HG03432 (cell line): ENCODE data around the gene ECT2.
"Not testable (repeated sequence)": the region's sequence is repeated elsewhere in the genome, so short reads cannot be mapped to it uniquely, and the experiment has no call there.

Experiments used
- ATAC-seq: cut with Tn5 transposase; IDR thresholded peaks from one replicate; pipeline ENCODE4 v1.9.1; 2021; ENCODE audit warnings: mild to moderate bottlenecking, moderate library complexity; ENCODE audit not compliant: unreplicated experiment

ECT2 gene

GRCh38 chr3:172856795-172857742, 106.5 kb downstream of the ECT2 start:
- ATAC-seq, result no peak

- no peak for ATAC-seq
Observed at GRCh38 chr3:172859041-172859440, 108.5 kb downstream of the ECT2 start.

GRCh38 chr3:172866726-172867350, 116.3 kb downstream of the ECT2 start:
- ATAC-seq, result not testable (repeated sequence)

GRCh38 chr3:172868582-172869200, 118.2 kb downstream of the ECT2 start:
- ATAC-seq, result no peak

- ATAC-seq, result no peak
Observed at GRCh38 chr3:172869368-172869771, 118.8 kb downstream of the ECT2 start.

GRCh38 chr3:172869784-172870518, 119.4 kb downstream of the ECT2 start:
- ATAC-seq, result no peak
